D721Med (cell line): ENCODE data around the gene PITX1.
"Not testable (repeated sequence)": the region's sequence is repeated elsewhere in the genome, so short reads cannot be mapped to it uniquely, and the experiment has no call there.

Source experiments
- DNase-seq: peaks from one replicate; pipeline ENCODE4 v3.0.0; 2011; ENCODE audit warnings: low spot score; ENCODE audit not compliant: insufficient read length
- FAIRE-seq: peaks from 2 replicates; lab custom pipeline; 2011; peaks lifted over from hg19 to GRCh38; lab: Jason Lieb, UNC
- TF ChIP-seq, protein P1 (sequence below): IDR thresholded peaks from 2 replicates; pipeline ENCODE4 v1.5.1; 2012; ENCODE audit warnings: mild to moderate bottlenecking, control low read depth; ENCODE audit not compliant: insufficient read depth; ENCODE audit errors: missing control alignments

The PITX1 gene

DNA sequence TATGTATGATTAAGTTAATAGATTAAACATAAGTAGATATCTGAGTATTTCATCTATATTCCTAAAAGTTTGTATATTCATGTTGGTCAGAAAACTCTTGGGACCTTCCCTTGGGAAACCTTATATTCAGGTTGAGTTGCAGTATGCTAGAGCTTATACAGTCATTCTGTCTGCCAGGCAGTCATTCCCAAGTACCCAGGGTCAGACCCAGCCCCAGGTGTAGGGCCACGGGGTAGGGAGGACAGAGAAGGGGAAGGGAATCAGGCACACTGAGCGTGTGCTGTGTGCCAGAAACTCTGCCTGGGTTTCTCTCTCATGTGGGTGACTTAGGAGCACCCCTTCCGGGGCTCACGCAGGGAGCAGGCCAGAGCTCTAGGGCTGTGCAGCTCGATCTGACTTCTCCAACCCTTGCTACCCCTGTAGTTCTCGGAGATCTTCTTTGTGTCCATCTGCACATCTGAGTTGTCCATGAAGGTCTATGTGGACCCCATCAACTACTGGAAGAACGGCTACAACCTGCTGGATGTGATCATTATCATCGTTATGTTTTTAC is 38.1 kb downstream of the PITX1 start:
- no peak for FAIRE-seq
- DNase-seq = no peak
- TF ChIP-seq, protein P1, sequence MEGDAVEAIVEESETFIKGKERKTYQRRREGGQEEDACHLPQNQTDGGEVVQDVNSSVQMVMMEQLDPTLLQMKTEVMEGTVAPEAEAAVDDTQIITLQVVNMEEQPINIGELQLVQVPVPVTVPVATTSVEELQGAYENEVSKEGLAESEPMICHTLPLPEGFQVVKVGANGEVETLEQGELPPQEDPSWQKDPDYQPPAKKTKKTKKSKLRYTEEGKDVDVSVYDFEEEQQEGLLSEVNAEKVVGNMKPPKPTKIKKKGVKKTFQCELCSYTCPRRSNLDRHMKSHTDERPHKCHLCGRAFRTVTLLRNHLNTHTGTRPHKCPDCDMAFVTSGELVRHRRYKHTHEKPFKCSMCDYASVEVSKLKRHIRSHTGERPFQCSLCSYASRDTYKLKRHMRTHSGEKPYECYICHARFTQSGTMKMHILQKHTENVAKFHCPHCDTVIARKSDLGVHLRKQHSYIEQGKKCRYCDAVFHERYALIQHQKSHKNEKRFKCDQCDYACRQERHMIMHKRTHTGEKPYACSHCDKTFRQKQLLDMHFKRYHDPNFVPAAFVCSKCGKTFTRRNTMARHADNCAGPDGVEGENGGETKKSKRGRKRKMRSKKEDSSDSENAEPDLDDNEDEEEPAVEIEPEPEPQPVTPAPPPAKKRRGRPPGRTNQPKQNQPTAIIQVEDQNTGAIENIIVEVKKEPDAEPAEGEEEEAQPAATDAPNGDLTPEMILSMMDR = no peak

GRCh38 chr5:134994560-134995156 is 39.4 kb downstream of the PITX1 start:
- TF ChIP-seq, protein P1 = no peak
- DNase-seq = no peak
- FAIRE-seq = no peak

- TF ChIP-seq, protein P1 = no peak
- FAIRE-seq (no peak), DNase-seq (no peak)
Observed at GRCh38 chr5:134993161-134993560, 40.9 kb downstream of the PITX1 start.

DNA sequence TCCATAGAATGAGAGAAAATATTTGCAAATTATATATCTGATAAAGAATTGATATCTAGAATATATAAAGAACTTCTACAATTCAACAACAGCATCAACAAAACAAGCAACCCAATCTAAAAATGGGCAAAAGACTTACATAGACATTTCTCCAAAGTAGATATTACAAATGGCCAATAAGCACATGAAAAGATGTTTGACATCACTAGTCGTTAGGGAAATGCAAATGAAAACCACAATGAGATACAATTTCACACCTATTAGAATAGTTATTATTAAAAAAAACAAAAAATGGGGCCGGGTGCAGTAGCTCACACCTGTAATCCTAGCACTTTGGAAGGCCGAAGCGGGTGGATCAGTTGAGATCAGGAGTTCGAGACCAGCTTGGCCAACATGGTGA is 41.9 kb downstream of the PITX1 start:
- TF ChIP-seq, protein P1 = no peak
- FAIRE-seq = no peak

DNA sequence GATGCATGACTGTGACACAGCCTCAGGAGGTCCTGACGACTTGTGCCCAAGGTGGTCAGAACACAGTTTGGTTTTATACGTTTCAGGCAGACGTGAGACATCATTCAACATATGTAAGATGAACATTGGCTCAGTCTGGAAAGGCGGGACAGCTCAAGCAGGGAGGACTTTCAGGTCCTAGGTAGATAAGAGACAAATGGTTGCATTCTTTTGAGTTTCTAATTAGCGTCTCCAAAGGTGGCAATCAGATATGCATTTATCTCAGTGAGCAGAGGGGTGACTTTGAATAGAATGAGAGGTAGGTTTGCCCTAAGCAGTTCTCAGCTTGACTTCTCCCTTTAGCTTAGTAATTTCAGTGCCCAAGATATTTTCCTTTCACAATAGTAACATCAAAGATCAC is 43.8 kb downstream of the PITX1 start:
- not testable (repeated sequence) for DNase-seq

More for the DNA sequence above, 41.9 kb downstream of the PITX1 start:
- no peak for DNase-seq

GRCh38 chr5:134989266-134989830 is 44.7 kb downstream of the PITX1 start:
- FAIRE-seq (no peak), DNase-seq (no peak)
- TF ChIP-seq, protein P1 = no peak

More for the DNA sequence above, 43.8 kb downstream of the PITX1 start:
- FAIRE-seq = not testable (repeated sequence)

DNA sequence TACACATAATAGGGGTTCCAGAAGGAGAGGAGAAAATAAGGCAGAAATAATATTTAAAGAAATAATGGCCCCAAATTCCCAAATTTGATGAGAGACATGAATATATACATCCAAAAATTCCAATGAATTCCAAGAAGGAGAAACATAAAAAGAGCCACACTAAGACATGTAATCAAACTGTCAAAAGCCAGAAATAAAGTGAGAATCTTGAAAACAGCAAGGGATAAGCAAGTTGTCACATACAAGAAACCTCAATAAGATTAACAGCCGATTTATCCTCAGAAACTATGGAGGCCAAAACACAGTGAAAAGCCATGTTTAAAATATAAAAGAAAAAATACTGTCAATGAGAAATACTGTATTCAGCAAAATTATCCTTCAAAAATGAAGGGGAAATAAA is 51.8 kb downstream of the PITX1 start:
- TF ChIP-seq, protein P1 = no peak
- FAIRE-seq = no peak
- no peak for DNase-seq
